ENCODE measurements around the gene CEP55.

- no peak for TF ChIP-seq CTCF (IDR thresholded peaks at IDR 0.05; ENCODE audit: low read length)
- TF ChIP-seq EZH2 (IDR thresholded peaks at IDR 0.05; ENCODE audit: borderline replicate concordance, low read length) = no peak
Observed at GRCh38 chr10:93559490-93559889, 63.1 kb downstream of the CEP55 start.

Measured in OCI-LY1 (cell line).